ENCODE results near the gene ZNF318.

DNA sequence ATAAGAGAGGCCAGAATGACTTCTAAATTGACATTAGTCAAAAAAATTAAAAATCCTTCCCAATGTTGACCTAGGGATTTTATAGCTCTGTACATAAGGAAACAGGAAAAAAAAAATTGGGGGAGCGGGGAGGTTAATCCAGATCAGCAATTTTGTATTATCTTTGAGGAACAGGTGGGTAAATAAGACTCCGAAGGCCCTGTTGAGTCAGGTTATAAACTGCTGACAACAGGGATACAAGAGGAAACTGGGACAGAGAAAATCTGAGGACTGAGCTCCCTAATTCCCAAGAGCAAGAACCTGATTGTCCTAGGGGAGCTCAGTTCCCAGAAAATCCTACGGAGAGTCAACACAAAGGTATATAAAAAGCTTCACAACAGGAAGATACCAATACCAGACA lies 34.0 kb downstream of the ZNF318 start:
- TF ChIP-seq, protein P1, sequence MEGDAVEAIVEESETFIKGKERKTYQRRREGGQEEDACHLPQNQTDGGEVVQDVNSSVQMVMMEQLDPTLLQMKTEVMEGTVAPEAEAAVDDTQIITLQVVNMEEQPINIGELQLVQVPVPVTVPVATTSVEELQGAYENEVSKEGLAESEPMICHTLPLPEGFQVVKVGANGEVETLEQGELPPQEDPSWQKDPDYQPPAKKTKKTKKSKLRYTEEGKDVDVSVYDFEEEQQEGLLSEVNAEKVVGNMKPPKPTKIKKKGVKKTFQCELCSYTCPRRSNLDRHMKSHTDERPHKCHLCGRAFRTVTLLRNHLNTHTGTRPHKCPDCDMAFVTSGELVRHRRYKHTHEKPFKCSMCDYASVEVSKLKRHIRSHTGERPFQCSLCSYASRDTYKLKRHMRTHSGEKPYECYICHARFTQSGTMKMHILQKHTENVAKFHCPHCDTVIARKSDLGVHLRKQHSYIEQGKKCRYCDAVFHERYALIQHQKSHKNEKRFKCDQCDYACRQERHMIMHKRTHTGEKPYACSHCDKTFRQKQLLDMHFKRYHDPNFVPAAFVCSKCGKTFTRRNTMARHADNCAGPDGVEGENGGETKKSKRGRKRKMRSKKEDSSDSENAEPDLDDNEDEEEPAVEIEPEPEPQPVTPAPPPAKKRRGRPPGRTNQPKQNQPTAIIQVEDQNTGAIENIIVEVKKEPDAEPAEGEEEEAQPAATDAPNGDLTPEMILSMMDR (IDR thresholded peaks at IDR 0.05), result no peak
- no peak for TF ChIP-seq POLR2A (IDR thresholded peaks at IDR 0.05)

Data from adrenal gland (tissue), 5 donors.